Epithelial cell of proximal tubule (primary cell): ENCODE data around the gene CGNL1. TPM values are rescaled to one million over a fixed set of nuclear protein-coding genes. Genes with fewer than 3 reads are reported as not detected.

Experiments used
- DNase-seq: peaks from one replicate; pipeline ENCODE4 v3.0.0-alpha.2; 2011; ENCODE audit warnings: low read depth
- H3K4me3 ChIP-seq: 2 replicates; pipeline ENCODE4 v1.5.1; 2011; ENCODE audit warnings: low read depth, mild to moderate bottlenecking, low read length
- total RNA-seq: library from RNA; depleted of rRNA; stranded (reverse); fragments of >200 nt; gene quantifications from 2 replicates; pipeline ENCODE4 v1.2.3, GENCODE V29; 2015
- TF ChIP-seq, protein P1 (sequence below): conservative IDR thresholded peaks from 2 replicates; pipeline ENCODE4 v1.5.1; 2012; ENCODE audit warnings: low read depth, mild to moderate bottlenecking, low read length

The CGNL1 gene
- total RNA-seq, 1 donor from 2014 or later = 3.2 TPM

DNA sequence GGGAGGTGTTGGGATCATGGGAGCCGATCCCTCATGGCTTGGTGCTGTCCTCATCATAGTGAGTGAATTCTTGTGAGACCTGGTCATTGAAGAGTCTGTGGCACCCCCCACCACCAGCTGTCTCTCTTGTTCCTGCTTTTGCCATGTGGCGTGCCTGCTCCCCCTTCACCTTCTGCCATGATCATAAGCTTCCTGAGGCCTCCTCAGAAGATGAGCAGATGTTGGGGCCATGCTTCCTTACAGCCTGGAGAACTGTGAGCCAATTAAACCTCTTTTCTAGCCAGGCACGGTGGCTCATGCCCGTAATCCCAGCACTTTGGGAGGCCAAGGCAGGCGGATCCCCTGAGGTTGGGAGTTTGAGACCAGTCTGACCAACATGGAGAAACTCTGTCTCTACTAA is 37.0 kb upstream of the CGNL1 start:
- no peak overlapping the region for H3K4me3 ChIP-seq
- no peak for DNase-seq
- TF ChIP-seq, protein P1, sequence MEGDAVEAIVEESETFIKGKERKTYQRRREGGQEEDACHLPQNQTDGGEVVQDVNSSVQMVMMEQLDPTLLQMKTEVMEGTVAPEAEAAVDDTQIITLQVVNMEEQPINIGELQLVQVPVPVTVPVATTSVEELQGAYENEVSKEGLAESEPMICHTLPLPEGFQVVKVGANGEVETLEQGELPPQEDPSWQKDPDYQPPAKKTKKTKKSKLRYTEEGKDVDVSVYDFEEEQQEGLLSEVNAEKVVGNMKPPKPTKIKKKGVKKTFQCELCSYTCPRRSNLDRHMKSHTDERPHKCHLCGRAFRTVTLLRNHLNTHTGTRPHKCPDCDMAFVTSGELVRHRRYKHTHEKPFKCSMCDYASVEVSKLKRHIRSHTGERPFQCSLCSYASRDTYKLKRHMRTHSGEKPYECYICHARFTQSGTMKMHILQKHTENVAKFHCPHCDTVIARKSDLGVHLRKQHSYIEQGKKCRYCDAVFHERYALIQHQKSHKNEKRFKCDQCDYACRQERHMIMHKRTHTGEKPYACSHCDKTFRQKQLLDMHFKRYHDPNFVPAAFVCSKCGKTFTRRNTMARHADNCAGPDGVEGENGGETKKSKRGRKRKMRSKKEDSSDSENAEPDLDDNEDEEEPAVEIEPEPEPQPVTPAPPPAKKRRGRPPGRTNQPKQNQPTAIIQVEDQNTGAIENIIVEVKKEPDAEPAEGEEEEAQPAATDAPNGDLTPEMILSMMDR = no peak

DNA sequence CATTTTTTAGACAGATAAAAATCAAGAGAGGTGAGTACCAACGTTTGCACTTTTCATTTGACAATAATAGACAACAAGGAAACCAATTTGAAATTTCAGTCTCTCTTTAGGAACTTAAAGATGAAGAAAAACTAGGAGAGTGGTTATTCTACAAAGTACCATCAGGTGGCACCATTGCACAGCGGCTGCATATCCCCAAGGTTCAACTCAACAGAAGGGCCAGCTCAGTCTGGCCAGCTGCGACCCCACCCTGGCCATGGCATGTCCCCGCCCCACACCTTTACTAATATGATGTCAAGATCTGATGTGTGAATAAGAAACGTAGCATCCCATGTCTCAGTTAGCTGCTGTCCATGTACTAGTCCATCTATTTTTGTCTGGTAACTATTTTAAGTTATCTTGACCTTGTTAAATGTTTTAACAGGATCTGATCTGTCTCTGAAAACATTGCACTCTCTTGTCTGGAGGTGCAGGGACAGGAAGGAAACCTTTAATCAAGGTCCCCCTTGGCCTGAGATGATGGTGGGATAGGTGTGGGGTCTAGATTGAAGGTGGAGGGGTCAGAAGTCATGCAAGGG is 35.5 kb upstream of the CGNL1 start:
- TF ChIP-seq, protein P1 = peak; percentile 83
- no peak overlapping the region for H3K4me3 ChIP-seq
- no peak for DNase-seq

DNA sequence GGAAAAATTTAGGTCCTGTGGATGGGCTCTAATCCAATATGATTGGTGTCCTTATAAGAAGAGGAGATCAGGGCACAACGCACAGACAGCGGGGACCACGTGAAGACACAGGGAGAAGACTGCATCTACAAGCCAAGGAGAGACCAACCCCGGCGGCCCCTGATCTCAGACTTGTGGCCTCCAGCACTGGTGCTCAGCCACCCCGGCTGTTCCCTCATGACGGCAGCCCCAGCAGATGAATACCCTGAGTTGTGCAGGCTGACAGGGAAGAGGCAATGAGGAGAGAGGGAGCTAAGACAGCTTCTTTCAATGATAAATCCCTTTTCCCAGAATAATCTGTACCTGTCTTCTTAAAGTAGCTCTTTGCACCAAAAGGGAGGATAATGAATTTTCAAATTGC is 33.3 kb upstream of the CGNL1 start:
- TF ChIP-seq, protein P1 = no peak

DNA sequence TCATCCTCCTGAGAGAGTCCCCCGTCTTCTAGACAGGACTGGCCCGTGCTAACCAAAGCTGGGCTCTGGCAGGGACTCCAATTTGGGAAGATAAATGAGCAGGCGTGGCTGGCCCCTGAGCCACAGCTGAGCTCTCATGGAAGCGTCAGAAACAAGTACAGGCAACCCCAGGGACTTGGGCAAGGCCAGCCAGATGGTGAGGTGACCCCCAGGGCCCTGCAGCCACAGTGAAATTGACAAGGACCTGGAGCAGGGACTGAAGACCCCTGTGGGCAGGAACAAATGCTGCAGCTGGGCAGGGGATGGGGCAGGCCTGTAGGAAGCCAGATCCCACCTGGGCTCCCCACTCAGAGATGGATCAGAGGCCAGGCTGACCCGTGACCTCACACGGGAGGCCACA is 32.8 kb upstream of the CGNL1 start:
- no peak for DNase-seq
- H3K4me3 ChIP-seq = no peak overlapping the region
- TF ChIP-seq, protein P1 = no peak

More for the DNA sequence above, 33.3 kb upstream of the CGNL1 start:
- H3K4me3 ChIP-seq = no peak overlapping the region
- no peak for DNase-seq

DNA sequence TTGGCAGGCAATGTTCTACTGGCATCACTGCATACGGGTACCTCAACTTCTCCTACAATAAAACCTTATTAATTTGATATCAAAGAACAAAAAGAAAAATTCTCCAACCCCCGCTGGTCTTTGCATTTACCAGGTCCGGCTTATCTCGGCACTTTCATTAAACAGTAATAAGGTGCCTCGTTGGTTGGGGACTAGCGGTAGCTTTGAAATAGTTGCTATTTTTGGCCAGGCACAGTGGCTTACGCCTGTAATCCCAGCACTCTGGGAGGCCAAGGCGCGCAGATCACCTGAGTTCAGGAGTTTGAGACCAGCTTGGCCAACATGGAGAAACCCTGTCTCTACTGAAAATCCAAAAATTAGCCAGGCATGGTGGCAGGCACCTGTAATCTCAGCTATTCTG is 32.0 kb upstream of the CGNL1 start:
- DNase-seq = no peak
- H3K4me3 ChIP-seq = no peak overlapping the region
- TF ChIP-seq, protein P1 = no peak

DNA sequence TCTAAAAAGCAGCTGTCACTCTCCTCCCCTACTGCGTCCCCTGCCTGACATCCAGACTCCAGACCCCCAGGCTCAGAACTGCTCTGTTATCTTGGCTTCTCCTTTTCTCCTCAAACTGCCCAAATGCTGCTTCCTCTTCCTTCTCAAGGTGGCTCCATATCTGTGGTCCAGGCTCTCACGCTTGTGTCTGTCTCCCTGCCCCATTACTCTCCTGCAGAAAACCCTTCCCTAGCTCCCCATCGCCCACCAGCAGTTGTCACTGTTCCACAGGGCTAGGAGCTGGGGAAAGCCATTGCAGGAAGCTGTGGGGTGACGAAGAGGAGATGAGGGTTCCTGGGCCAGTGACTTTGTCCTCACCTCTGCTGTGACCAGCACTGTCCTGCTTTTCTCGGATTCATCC is 30.7 kb upstream of the CGNL1 start:
- no peak for DNase-seq
- TF ChIP-seq, protein P1 = peak; percentile 61
- no peak overlapping the region for H3K4me3 ChIP-seq

DNA sequence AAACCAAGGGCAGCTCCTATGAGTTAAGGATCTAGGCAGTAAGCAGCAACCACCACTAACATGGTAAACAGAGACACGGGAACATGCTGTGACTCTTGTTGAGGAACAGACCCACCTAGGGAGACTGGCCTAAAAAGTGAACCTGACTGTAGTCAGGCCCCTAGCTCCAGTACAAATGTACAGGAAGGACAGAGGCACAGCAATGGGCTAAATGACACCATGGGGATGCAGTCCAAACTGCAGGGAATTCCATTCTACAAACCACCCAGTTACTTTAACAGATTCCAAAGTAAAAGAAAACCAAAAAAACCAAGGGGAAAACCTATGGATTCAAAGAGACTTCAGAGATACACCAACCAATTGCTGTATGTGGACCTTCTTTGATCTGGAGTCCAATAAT is 28.2 kb upstream of the CGNL1 start:
- TF ChIP-seq, protein P1 = no peak
- H3K4me3 ChIP-seq = no peak overlapping the region
- no peak for DNase-seq
